Stimulated activated CD4-positive, alpha-beta T cell treated with anti-CD3 and anti-CD28 coated beads, Interleukin-4, amount 100 ng/mL, for 48 hours (primary cell): ENCODE data around the gene TAF11L4.
"Not testable (repeated sequence)": the region's sequence is repeated elsewhere in the genome, so short reads cannot be mapped to it uniquely, and the experiment has no call there.

Source experiments
- DNase-seq, 2 donors: peaks; one replicate each; pipeline ENCODE4 v3.0.0-alpha.2; 2020; ENCODE audit warnings: low read depth in 2 of 2

TAF11L4 gene

GRCh38 chr5:17521501-17521900, at the start of gene TAF11L4:
Gene TAF11L4, plus strand, starts transcription at chr5:17521801.
- DNase-seq = not testable (repeated sequence)

GRCh38 chr5:17475064-17475463, 46.5 kb upstream of the TAF11L4 start:
- DNase-seq = not testable (repeated sequence)

DNA sequence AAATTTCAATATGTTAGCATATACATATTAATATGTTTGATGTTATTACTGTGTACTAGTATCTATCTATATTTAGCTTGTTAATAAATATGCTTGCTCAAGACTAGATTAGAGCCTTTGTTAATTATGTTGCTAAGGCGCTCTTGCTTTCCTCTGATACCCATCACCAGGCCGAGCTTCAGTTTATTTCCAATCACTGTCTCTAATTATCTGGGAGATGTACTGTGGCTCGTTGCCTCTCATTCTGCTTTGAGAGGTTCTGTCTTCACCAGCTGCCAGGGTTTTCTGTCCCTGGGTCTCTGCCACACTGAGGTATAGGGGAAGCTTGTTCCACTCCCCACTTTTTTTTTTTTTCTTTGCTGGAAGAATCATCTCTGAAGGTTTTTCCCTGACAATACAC, 44.6 kb upstream of the TAF11L4 start:
- no peak for DNase-seq

DNA sequence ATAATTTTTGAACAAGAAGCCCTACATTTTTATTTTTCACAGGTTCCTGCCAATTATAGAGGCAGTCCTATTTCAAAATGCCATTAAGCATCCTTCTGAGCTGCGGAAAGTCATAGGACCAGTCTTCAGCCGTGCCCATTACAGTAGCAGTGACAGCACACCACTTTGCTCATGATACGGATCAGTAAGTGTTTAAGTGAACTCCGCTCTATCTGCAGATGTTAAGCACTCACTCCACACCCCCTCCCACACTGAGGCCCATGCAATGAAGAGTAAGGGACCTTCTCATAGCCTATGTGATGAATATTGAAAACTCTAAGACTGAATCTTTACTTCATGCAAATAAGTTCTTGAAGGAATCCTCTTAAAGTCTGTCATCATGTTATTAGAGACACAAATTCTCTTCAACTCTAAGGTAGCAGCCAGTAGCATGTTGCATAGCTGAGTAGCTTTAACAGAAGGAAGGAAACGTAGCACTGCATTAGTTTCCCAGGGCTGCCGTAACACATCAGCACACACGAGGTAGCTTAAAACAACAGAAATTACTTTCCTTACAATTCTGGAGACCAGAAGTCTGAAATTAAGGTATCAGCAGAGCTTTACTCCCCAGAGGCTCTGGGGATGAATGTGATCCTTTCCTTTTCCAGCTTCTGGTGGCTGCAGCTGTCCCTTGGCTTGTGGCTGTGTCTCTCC, 43.9 kb upstream of the TAF11L4 start:
- no peak for DNase-seq

GRCh38 chr5:17481378-17481777, 40.2 kb upstream of the TAF11L4 start:
- DNase-seq = no peak

GRCh38 chr5:17482790-17483189, 38.8 kb upstream of the TAF11L4 start:
- DNase-seq = no peak

DNA sequence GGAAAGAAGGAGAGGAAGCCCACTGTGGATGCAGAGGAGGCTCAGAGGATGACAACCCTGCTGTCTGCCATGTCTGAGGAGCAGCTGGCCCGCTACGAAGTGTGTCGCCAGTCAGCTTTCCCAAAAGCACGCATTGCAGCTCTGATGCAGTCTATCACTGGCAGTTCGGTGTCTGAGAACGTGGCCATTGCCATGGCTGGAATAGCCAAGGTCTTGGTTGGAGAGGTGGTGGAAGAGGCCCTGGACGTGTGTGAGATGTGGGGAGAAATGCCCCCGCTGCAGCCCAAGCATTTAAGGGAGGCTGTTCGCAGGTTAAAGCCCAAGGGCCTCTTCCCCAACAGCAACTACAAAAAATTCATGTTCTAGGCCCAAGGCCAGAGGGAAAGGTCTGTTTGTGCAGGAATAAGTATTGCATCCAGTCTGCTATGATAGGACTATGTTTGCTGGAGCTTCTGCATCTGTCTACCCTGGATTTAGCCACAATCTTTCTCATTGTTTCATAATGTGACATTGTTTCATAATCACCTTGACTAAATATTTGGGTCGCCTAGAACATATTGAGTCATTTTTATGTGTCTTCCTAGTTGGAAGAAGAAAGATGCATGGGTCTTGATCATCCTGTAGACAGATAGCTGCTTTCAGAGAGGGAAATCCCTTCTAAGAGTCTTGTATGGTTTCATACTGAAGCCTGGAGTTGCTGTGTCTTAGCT, 35.0 kb upstream of the TAF11L4 start:
- DNase-seq = not testable (repeated sequence)

DNA sequence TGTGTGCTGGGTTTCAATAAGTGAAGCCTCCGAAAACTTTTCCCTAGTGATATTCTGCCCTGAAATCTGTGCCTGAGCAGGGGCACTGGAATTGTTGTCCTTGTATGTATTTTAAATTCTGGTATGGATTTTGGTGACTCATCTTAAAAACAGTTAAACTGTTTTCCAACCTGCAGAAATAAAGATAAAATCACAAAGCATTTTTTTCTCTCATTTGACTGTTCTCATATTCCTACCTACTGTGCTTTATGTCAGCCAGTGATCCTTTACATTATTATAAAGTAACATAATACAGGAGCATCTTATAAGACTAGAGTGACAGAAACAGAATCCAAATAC, 34.5 kb upstream of the TAF11L4 start:
- no peak for DNase-seq

GRCh38 chr5:17491257-17491656, 30.3 kb upstream of the TAF11L4 start:
- not testable (repeated sequence) for DNase-seq

DNA sequence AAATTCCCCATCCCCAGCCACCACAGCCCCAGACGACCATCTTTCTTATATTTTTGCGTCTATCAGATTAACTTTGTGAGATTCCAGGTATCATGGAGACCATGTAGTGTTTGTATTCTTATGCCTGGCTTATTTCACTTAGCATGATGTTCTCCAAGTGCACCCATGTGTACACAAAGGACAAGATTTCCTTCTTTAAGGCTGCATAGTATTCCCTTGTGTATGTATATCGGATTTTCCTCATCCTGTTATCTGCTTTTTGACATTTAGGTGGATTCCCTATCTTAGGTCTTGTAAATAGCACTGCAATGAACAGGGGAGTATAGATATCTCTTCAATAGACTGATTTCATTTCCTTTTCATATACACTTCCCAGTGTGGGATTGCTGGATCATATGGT, 28.8 kb upstream of the TAF11L4 start:
- no peak for DNase-seq

GRCh38 chr5:17497446-17497845, 24.2 kb upstream of the TAF11L4 start:
- DNase-seq = no peak

GRCh38 chr5:17497931-17498330, 23.7 kb upstream of the TAF11L4 start, which contains the start of gene TAF11L2:
Gene TAF11L2, plus strand, starts transcription at chr5:17498231.
- DNase-seq = not testable (repeated sequence)

GRCh38 chr5:17511775-17512325, 9.8 kb upstream of the TAF11L4 start:
- no peak for DNase-seq

DNA sequence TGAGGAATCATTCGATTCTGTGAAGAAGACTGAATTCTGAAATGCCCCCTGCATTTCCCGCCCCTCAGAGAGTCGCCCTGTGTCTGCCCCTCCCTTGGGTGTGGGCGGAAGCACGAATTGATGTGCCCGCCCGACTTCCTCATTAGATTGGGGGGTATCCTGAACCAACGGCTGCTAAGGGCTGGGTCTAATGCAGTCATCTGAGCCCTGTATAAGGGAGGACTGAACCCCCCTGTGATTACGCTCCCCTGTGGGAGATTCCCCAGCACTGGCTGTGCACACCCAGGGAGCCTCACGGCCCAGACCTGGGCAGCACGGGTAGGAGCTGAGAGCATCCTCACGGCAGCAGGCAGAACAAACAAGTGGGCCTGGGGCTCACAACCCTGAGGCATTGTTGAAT, 4.1 kb upstream of the TAF11L4 start:
- not testable (repeated sequence) for DNase-seq

DNA sequence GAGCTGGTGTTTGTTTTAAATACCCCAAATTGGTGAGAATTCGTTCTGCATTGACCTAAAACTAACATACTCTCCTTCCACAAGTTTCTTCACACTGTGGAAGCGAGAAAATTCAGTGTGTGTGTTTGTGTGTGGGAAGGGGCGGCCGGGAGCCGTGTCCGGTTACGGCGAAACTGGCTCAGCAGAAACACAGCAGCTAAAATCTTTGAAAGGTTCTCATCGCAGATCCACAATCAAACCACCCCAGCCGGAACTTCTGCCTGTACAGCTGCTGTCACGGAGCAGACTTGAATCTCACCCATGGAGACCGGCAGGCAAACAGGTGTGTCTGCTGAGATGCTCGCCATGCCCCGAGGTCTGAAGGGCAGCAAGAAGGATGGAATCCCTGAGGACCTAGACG, 3.5 kb upstream of the TAF11L4 start, which contains the start of gene TAF11L3:
Gene TAF11L3 (plus strand): TSS at position 301 of the 400 bp plus-strand sequence.
- not testable (repeated sequence) for DNase-seq

GRCh38 chr5:17519508-17519907, 2.1 kb upstream of the TAF11L4 start:
- DNase-seq = not testable (repeated sequence)

GRCh38 chr5:17524935-17525334, 3.3 kb downstream of the TAF11L4 start, which contains the start of gene TAF11L5:
Gene TAF11L5, plus strand, starts transcription at chr5:17525235.
- not testable (repeated sequence) for DNase-seq

DNA sequence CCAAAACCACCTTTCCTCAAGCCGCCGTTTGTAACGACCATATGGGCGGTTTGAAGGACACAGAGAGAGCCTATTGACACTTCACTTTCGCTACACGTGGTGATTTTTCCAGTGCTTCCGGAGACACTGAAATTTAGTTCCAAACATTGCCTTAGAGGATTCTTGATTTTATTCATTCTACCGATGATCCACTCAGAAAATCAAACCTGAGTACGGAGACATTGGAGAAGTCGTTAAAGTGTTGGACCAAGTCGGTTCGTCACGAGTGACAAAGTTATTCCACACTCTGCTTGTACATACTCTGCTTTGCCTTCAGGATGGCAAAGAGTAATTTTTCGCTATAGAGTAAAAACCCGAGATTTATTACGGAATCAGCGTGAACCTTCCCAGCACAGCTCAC, 4.9 kb downstream of the TAF11L4 start:
- not testable (repeated sequence) for DNase-seq

DNA sequence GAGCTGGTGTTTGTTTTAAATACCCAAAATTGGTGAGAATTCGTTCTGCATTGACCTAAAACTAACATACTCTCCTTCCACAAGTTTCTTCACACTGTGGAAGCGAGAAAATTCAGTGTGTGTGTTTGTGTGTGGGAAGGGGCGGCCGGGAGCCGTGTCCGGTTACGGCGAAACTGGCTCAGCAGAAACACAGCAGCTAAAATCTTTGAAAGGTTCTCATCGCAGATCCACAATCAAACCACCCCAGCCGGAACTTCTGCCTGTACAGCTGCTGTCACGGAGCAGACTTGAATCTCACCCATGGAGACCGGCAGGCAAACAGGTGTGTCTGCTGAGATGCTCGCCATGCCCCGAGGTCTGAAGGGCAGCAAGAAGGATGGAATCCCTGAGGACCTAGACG, 6.8 kb downstream of the TAF11L4 start, which contains the start of gene TAF11L6:
Gene TAF11L6 (plus strand): TSS at position 301 of the 400 bp plus-strand sequence.
- not testable (repeated sequence) for DNase-seq
